Body of pancreas (tissue), 4 donors: ENCODE results near the gene DPH1. TPM values are rescaled to one million over a fixed set of nuclear protein-coding genes. Genes with fewer than 3 reads are reported as not detected.

ENCODE experiments used
- ATAC-seq: fragments of 150-250 bp; one replicate; pipeline ENCODE4 v1.9.1; 2016
- DNase-seq, 4 donors: peaks; one replicate each; pipeline ENCODE4 v3.0.0-alpha.2; 2019
- H3K27ac ChIP-seq, 4 donors: fragments of 200-600 bp; sonication (generic); 1 replicate in 3 of 4; 2 replicates in 1 of 4; pipeline versions ENCODE4 v1.5.1 to v1.6.1; 2016 to 2019; ENCODE audit warnings: mild to moderate bottlenecking in 1 of 4, mixed read lengths in 1 of 4, moderate library complexity in 1 of 4
- H3K27me3 ChIP-seq, 2 donors: fragments of 200-600 bp; sonication (generic); one replicate each; pipeline ENCODE4 v1.6.0; 2016; ENCODE audit warnings: mild to moderate bottlenecking in 1 of 2
- H3K36me3 ChIP-seq, 2 donors: fragments of 200-600 bp; sonication (generic); replicated peaks in 1 of 2; 2 replicates each; pipeline ENCODE4 v1.5.1; 2016; ENCODE audit warnings: low read depth in 2 of 2; ENCODE audit not compliant: insufficient read depth in 1 of 2
- H3K4me1 ChIP-seq: fragments of 200-600 bp; sonication (generic); one replicate; pipeline ENCODE4 v1.6.0; 2016
- H3K4me3 ChIP-seq, 2 donors: fragments of 200-600 bp; sonication (generic); 1 replicate in 1 of 2; 2 replicates in 1 of 2; pipeline ENCODE4 v1.5.1; 2016 to 2019
- H3K9me3 ChIP-seq, 3 donors: fragments of 200-600 bp; sonication (generic); 1 replicate in 2 of 3; 2 replicates in 1 of 3; pipeline ENCODE4 v1.5.1; 2016
- POLR2A ChIP-seq, 3 donors: fragments of 450-650 bp; IDR thresholded peaks; one replicate each; pipeline ENCODE4 v1.6.1; 2016; ENCODE audit warnings: antibody characterized with exemption in 3 of 3, mild to moderate bottlenecking in 2 of 3
- WGBS, 2 donors: methylation state at CpG; one replicate each; pipeline ENCODE4 v1.1.5; 2017; 5-methylcytosine and 5-hydroxymethylcytosine counted together
- intact Hi-C: fragments of 100-400 bp; cut with DNase I; formaldehyde crosslinking; loops from one replicate; pipeline ENCODE4 v1.15.1; 2023
- total RNA-seq, 2 donors: library from RNA; depleted of rRNA; stranded (reverse); fragments of >200 nt; gene quantifications; one replicate each; pipeline ENCODE4 v1.1.0, GENCODE V29; 2016
- TF ChIP-seq, protein P1 (sequence below), 7 experiments: fragments of 450-650 bp in 4 of 7; fragments of 200-600 bp in 3 of 7; sonication (generic) in 3 of 7; IDR thresholded peaks; one replicate each; pipeline ENCODE4 v1.5.1; 2016 to 2019; ENCODE audit warnings: antibody characterized with exemption in 7 of 7

Gene DPH1
- total RNA-seq, 2 donors from 2014 or later = 34.8 to 77.8 TPM

DNA sequence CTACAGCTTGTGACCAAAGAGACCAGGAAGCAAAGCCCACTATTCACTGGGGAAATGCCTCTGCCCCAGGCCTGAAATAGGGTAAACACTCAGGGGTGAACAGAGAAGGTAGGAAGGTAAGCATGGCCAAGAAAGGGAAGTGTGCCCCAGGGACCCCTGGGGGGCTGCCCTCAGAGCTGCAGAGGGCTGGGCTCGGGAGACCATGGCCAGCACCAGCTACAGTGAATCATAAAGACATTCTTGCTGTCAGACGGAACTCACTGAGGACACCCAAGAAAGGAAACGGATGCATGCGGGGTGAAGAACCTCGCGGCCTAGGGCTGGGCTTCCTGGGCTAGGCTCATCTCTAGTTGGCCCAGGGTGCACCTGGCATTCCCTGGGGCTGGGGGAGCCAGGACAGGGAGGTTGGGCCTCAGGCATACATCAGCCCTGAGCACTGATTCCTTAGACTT lies 34.6 kb downstream of the DPH1 start:
- H3K27me3 ChIP-seq = no peaks in the 10 kb centered on the region
- 85 to 86% methylated on average over 4 to 6 of the region's 6 CpGs for WGBS, 2 donors
- TF ChIP-seq, protein P1, sequence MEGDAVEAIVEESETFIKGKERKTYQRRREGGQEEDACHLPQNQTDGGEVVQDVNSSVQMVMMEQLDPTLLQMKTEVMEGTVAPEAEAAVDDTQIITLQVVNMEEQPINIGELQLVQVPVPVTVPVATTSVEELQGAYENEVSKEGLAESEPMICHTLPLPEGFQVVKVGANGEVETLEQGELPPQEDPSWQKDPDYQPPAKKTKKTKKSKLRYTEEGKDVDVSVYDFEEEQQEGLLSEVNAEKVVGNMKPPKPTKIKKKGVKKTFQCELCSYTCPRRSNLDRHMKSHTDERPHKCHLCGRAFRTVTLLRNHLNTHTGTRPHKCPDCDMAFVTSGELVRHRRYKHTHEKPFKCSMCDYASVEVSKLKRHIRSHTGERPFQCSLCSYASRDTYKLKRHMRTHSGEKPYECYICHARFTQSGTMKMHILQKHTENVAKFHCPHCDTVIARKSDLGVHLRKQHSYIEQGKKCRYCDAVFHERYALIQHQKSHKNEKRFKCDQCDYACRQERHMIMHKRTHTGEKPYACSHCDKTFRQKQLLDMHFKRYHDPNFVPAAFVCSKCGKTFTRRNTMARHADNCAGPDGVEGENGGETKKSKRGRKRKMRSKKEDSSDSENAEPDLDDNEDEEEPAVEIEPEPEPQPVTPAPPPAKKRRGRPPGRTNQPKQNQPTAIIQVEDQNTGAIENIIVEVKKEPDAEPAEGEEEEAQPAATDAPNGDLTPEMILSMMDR (IDR thresholded peaks at IDR 0.05) = no peak
- TF ChIP-seq POLR2A (IDR thresholded peaks at IDR 0.05) = no peak
- H3K4me1 ChIP-seq = no peaks in the 10 kb centered on the region
- no peak for DNase-seq
- H3K36me3 ChIP-seq = peaks cover 0 to 8% of the 10 kb centered on the region in 2 donors
- intact Hi-C loops = no loop called here
- no peaks in the 10 kb centered on the region for H3K9me3 ChIP-seq
- no peak for ATAC-seq
- H3K27ac ChIP-seq = peak overlapping the region in 2 of 4 donors; percentile 22 to 47
- H3K4me3 ChIP-seq = no peak overlapping the region

DNA sequence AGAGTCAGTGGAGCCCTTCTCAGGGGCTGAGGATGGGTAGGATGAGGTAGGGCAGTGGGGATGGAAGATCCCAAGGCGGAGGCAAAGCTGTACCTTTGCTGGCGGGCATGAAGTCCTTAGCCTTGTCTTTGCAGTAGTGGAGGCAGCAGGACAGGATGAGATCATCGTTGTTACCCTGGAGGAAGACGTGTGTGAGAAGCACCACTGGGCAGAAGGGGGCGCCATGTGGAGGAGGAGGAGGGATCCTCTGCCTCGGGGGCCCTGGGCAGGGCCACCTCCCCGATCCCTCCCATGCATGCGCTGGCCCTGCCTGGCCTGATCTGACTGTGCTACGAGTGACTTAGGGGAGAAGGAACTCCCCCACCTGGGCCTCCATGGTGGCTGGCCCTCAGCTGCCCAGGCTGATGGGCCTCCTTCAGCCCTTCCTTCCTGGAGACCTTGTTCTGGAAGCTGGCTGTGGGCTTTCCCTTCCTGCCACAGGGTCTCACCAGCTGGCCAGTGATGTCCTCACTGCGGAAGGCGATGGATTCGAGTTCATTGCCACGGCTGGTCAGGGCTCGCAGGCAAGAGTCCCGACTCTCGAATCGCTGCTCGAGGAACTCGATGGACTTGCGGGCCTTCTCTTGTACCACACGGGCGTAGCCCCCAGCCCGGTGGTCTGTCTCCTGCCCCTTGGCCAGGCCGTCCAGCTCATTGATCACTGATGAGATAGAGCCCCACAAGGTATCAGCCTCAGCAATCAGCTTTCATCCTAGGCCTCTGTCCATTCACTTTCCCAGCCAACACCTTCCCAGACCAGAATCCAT lies 35.2 kb downstream of the DPH1 start:
- H3K27me3 ChIP-seq = no peaks in the 10 kb centered on the region
- no peaks in the 10 kb centered on the region for H3K9me3 ChIP-seq
- ATAC-seq (no peak), DNase-seq (peak in 1 of 4 donors; percentile 38)
- peaks cover 3% of the 10 kb centered on the region for H3K4me1 ChIP-seq
- no peak for TF ChIP-seq POLR2A (IDR thresholded peaks at IDR 0.05)
- TF ChIP-seq, protein P1 (IDR thresholded peaks at IDR 0.05) = peak in 3 of 7 experiments; percentile 7 to 31 (median 21)
- no peak overlapping the region for H3K4me3 ChIP-seq
- intact Hi-C loops = no loop called here
- WGBS, 2 donors = 79 to 82% methylated on average over 11 to 24 of the region's 24 CpGs
- H3K36me3 ChIP-seq = peaks cover 0 to 8% of the 10 kb centered on the region in 2 donors
- peak overlapping the region in 2 of 4 donors; percentile 24 to 47 for H3K27ac ChIP-seq

DNA sequence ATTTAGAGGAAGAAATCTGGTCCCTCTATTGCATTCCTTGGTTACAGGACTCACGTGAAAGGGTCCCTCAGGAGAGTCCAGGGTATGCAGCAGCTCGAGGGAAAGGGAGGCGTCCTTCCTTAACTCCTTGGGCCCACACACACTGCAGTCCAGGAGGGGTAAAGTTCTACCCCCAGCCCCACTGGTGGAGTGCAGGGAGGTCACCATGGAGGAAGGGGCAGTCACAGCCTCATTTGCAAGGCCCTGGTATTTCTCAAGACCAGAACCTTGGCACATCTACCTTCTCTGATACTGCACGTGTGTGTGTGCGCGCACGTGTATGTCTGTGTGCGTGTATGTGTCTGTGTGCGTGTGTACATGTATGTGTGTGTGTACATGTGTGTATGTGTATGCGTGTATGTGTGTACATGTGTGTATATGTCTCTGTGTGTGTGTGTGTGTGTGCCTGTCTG lies 36.0 kb downstream of the DPH1 start:
- TF ChIP-seq, protein P1 (IDR thresholded peaks at IDR 0.05) = no peak
- no peak for TF ChIP-seq POLR2A (IDR thresholded peaks at IDR 0.05)
- 81 to 83% methylated on average over 8 to 10 of the region's 10 CpGs for WGBS, 2 donors
- H3K9me3 ChIP-seq = no peaks in the 10 kb centered on the region
- DNase-seq (no peak), ATAC-seq (no peak)
- peak overlapping the region in 2 of 4 donors; percentile 10 to 47 for H3K27ac ChIP-seq
- peaks cover 9% of the 10 kb centered on the region for H3K4me1 ChIP-seq
- intact Hi-C loops = no loop called here
- no peak overlapping the region for H3K4me3 ChIP-seq
- no peaks in the 10 kb centered on the region for H3K27me3 ChIP-seq
- H3K36me3 ChIP-seq = peaks cover 0 to 8% of the 10 kb centered on the region in 2 donors

DNA sequence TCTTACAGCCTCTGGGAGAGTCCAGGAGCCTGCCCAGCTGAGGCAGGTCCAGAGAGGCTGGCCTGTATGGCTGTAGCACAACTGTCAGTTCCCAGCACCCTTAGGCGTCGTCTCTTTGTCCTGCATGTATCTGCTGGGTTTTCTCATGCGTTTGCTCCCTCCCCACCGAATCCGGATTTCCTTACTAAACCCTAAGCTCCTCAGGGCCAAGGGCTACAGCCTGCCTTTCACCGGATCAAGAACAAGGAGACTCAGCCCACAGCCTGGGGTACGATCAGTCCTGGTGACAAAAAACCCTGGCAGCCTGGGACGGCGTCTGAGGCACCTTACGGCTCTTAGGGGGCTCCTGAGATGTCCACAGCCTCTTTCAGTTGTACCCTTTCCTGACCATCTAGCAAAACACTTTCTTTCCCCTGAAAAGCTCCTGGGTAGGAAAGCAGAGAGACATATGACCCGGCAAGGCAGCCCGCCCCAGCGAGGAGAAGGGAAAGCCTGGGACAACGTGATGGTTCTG lies 37.2 kb downstream of the DPH1 start:
- peaks cover 13% of the 10 kb centered on the region for H3K4me1 ChIP-seq
- peaks cover 0 to 4% of the 10 kb centered on the region in 2 donors for H3K36me3 ChIP-seq
- H3K27me3 ChIP-seq = no peaks in the 10 kb centered on the region
- no peak for DNase-seq
- WGBS, 2 donors = 79 to 84% methylated on average over 12 to 14 of the region's 14 CpGs
- intact Hi-C loops = no loop called here
- no peak for TF ChIP-seq POLR2A (IDR thresholded peaks at IDR 0.05)
- TF ChIP-seq, protein P1 (IDR thresholded peaks at IDR 0.05) = no peak
- no peaks in the 10 kb centered on the region for H3K9me3 ChIP-seq
- ATAC-seq = no peak
- peak overlapping the region in 3 of 4 donors; percentile 17 to 47 (median 30) for H3K27ac ChIP-seq
- no peak overlapping the region for H3K4me3 ChIP-seq
